ENCODE data around the gene TNFRSF1B. TPM values are rescaled to one million over a fixed set of nuclear protein-coding genes. Genes with fewer than 3 reads are reported as not detected.

The TNFRSF1B gene
- total and polyA plus RNA-seq, 2 experiments from 2014 or later = 0.91 to 4.1 TPM

- Histone ChIP-seq H3K4me1 (ENCODE audit: insufficient read depth) (no peaks in the 10 kb centered on the region; the same call in 1 of the 2 replicates), H3K27me3 (ENCODE audit: insufficient read depth) (peaks cover 38% of the 10 kb centered on the region), H3K79me2 (replicated peaks; ENCODE audit: insufficient read depth) (no peaks in the 10 kb centered on the region), H4K20me1 (replicated peaks; ENCODE audit: insufficient read depth) (no peaks in the 10 kb centered on the region), H3K4me3 (no peak overlapping the region), H3K36me3 (ENCODE audit: insufficient read depth) (no peaks in the 10 kb centered on the region; the same call in 1 of the 2 replicates), H3K27ac (ENCODE audit: low read depth) (no peak overlapping the region), H3K4me2 (no peak overlapping the region), H2AFZ (no peak overlapping the region), H3F3A (replicated peaks; ENCODE audit: low read depth) (no peaks in the 10 kb centered on the region), H3K9me2 (ENCODE audit: insufficient read depth) (no peaks in the 10 kb centered on the region)
- ATAC-seq = no peak
- H3K4me3 Mint-ChIP-seq = no peak overlapping the region
- peaks cover 12% of the 10 kb centered on the region; the same call in 2 of the 3 replicates for H3K4me1 Mint-ChIP-seq
- peaks cover 26% of the 10 kb centered on the region for H3K27me3 Mint-ChIP-seq (ENCODE audit: insufficient read depth, low read depth, poor library complexity)
- no peaks in the 10 kb centered on the region for H3K9me3 Mint-ChIP-seq
- no peaks in the 10 kb centered on the region; the same call in 2 of the 3 replicates for H3K36me3 Mint-ChIP-seq (ENCODE audit: low read depth)
- H3K27ac Mint-ChIP-seq = no peak overlapping the region
- TF ChIP-seq EZH2phosphoT487 (IDR thresholded peaks at IDR 0.05; ENCODE audit: unreplicated experiment) (no peak), CREB1 (CRISPR knock-in tag; IDR thresholded peaks at IDR 0.05; ENCODE audit: low read depth) (no peak), ZNF462 (CRISPR knock-in tag; IDR thresholded peaks at IDR 0.05) (no peak), ETS1 (IDR thresholded peaks at IDR 0.05) (no peak), NANOG (IDR thresholded peaks at IDR 0.05; ENCODE audit: borderline replicate concordance) (no peak), EZH2 (IDR thresholded peaks at IDR 0.05; ENCODE audit: low read depth, unreplicated experiment) (no peak), JUNB (IDR thresholded peaks at IDR 0.05; ENCODE audit: unreplicated experiment) (no peak), CTCF (conservative IDR thresholded peaks at IDR 0.05; ENCODE audit: low read depth in 2 of 2) (no peak), STAT1 (IDR thresholded peaks at IDR 0.05; ENCODE audit: unreplicated experiment) (no peak), POLR2AphosphoS5 (IDR thresholded peaks at IDR 0.05; ENCODE audit: low read depth) (no peak), REST (IDR thresholded peaks at IDR 0.05; ENCODE audit: unreplicated experiment) (no peak), ZNF114 (CRISPR knock-in tag; IDR thresholded peaks at IDR 0.05) (no peak), ZNF331 (CRISPR knock-in tag; IDR thresholded peaks at IDR 0.05; ENCODE audit: low read depth) (no peak)
- no peak for DNase-seq (ENCODE audit: low spot score)
Observed at GRCh38 chr1:12169442-12170135, 2.8 kb downstream of the TNFRSF1B start.

All from GM23338 (cell line).